ENCODE results near the gene SENP2.

DNA sequence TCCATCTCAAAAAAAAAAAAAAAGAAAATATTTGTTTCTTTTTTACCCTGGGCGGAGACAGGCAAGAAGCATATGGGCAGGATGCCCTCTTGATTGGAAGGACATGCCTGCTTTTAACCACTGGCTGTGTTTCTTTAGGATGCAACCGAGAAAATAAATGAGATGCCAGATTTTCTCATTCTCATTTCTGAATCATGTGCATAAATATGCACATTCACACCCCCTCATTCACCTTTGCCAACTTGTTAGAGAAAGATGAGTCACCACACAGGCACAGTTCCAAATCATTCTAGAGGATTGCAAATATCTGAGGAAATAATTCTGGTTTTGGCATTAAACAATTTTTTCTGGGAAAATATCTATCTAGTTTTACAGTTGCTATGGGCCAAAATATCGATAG lies 37.0 kb upstream of the SENP2 start:
- TF ChIP-seq EZH2 (IDR thresholded peaks at IDR 0.05; ENCODE audit: insufficient read depth, poor library complexity, severe bottlenecking) (no peak), EZH2phosphoT487 (IDR thresholded peaks at IDR 0.05; ENCODE audit: insufficient read depth, low read depth) (no peak)
